Left lung (tissue), 10 donors: ENCODE results near the gene FNTB. TPM values are rescaled to one million over a fixed set of nuclear protein-coding genes. Genes with fewer than 3 reads are reported as not detected.

Experiments used
- ATAC-seq: fragments of 200-7000 bp; cut with Tn5 transposase; one replicate; pipeline ENCODE4 v1.9.1; 2020; ENCODE audit warnings: moderate library complexity
- DNase-seq, 4 donors: peaks; one replicate each; pipeline ENCODE4 v3.0.0-alpha.2; 2013 to 2020
- H3K27ac ChIP-seq, 2 donors: fragments of 200-600 bp; sonication (generic) in 1 of 2; one replicate each; pipeline versions ENCODE4 v1.5.0 to v1.8.0; 2020 to 2021
- H3K27me3 ChIP-seq, 2 donors: fragments of 200-600 bp; sonication (generic) in 1 of 2; one replicate each; pipeline versions ENCODE4 v1.5.0 to v1.8.0; 2020 to 2021
- H3K36me3 ChIP-seq, 2 donors: fragments of 200-600 bp; sonication (generic) in 1 of 2; one replicate each; pipeline versions ENCODE4 v1.5.0 to v1.8.0; 2020 to 2021
- H3K4me1 ChIP-seq, 2 donors: fragments of 200-600 bp; one replicate each; pipeline ENCODE4 v1.8.0; 2021
- H3K4me3 ChIP-seq, 2 donors: fragments of 200-600 bp; sonication (generic) in 1 of 2; one replicate each; pipeline versions ENCODE4 v1.5.0 to v1.8.0; 2020 to 2021; ENCODE audit warnings: mild to moderate bottlenecking in 1 of 2
- H3K9me3 ChIP-seq, 2 donors: fragments of 200-600 bp; sonication (generic) in 1 of 2; one replicate each; pipeline versions ENCODE4 v1.5.0 to v1.8.0; 2020 to 2021
- CTCF ChIP-seq, 2 donors: fragments of 200-600 bp; sonication (generic) in 1 of 2; IDR thresholded peaks; one replicate each; pipeline versions ENCODE4 v1.5.0 to v1.8.0; 2021; ENCODE audit warnings: antibody characterized with exemption in 2 of 2
- intact Hi-C, 2 donors: fragments of 100-400 bp; cut with DNase I; formaldehyde crosslinking; loops; one replicate each; pipeline versions ENCODE4 v1.11.2 to v1.14.2; 2022
- polyA plus RNA-seq, 6 donors: library from polyadenylated mRNA; unstranded; fragments of 120-200 nt; gene quantifications; one replicate each; pipeline ENCODE4 v1.2.1, GENCODE V29; 2013; ENCODE audit not compliant: insufficient read length in 6 of 6
- total RNA-seq, 2 donors: library from RNA; stranded (reverse); fragmentation: NEBNext Ultra II Directional; extraction: Animal tissue kit (Norgen Biotek cat#: 25700); gene quantifications; one replicate each; pipeline ENCODE4 v1.2.1, GENCODE V29; 2021
- donor health status: DM: no; HTN: yes; CAD: no.
- donor health status: DM: no; HTN: no; CAD: no.

FNTB gene
- total and polyA plus RNA-seq, 8 donors: 16.6 to 32.7 (median 29.4) TPM

GRCh38 chr14:65102441-65103149 lies 115.9 kb downstream of the FNTB start, which contains the start of gene MAX:
Gene MAX (minus strand): TSS chr14:65102517. CDS start chr14:65102339, 178 bp downstream.
- H3K27ac ChIP-seq: peak within 1 kb of the TSS; percentile 91 to 98
- peak within 1 kb of the TSS; percentile 83 to 97 for H3K4me3 ChIP-seq
- peaks cover 0 to 11% of the 10 kb centered on the region in 2 donors for H3K36me3 ChIP-seq
- H3K9me3 ChIP-seq: no peaks in the 10 kb centered on the region
- TF ChIP-seq CTCF (IDR thresholded peaks at IDR 0.05): no peak
- H3K27me3 ChIP-seq: no peaks in the 10 kb centered on the region
- peaks cover 19 to 42% of the 10 kb centered on the region in 2 donors for H3K4me1 ChIP-seq
- intact Hi-C loops: no loop called here
- ATAC-seq (peak; percentile 95), DNase-seq (peak; percentile 93 to 100 (median 98))

DNA sequence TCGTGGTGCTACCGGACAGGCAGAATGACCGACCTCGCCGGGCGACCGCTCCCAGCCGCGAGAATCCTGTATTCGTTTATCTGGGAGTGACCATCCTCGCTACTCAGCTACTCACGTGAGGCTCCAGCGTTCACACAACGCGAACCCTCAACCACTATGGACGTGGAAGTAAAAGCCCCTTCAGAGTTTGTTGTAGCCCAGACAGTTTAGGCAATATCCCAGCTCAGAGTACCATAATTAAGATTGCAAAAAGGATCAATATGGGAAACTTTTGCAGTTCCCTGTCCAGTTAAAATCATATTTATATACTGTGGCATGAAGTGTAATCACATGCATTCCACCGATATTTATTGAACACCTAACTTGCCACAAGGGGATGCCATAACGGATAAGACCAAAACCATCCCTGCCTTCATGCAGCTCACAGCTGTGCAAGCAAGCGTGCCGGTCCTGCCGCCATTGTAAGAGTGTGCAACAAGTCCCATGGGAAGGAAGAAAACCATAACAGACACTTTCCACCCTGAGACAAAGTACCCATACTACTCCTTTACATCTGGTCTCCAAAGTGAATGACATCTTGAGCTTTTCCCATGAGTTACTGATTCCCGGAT lies 116.6 kb downstream of the FNTB start:
- no peaks in the 10 kb centered on the region for H3K27me3 ChIP-seq
- peak; percentile 3 for ATAC-seq
- peak overlapping the region; percentile 72 to 97 for H3K4me3 ChIP-seq
- peak overlapping the region; percentile 26 to 98 for H3K27ac ChIP-seq
- peak in 1 of 4 donors; percentile 71 for DNase-seq
- intact Hi-C loops: no loop called here
- peaks cover 0 to 7% of the 10 kb centered on the region in 2 donors for H3K36me3 ChIP-seq
- H3K4me1 ChIP-seq: peaks cover 15 to 36% of the 10 kb centered on the region in 2 donors
- TF ChIP-seq CTCF (IDR thresholded peaks at IDR 0.05): no peak
- H3K9me3 ChIP-seq: no peaks in the 10 kb centered on the region

- Histone ChIP-seq H3K27me3 (no peaks in the 10 kb centered on the region), H3K27ac (no peak overlapping the region), H3K36me3 (peaks cover 0 to 7% of the 10 kb centered on the region in 2 donors), H3K9me3 (no peaks in the 10 kb centered on the region), H3K4me3 (no peak overlapping the region), H3K4me1 (peaks cover 10 to 20% of the 10 kb centered on the region in 2 donors)
- no peak for TF ChIP-seq CTCF (IDR thresholded peaks at IDR 0.05)
- DNase-seq (no peak), ATAC-seq (no peak)
- intact Hi-C loops: no loop called here
Observed at GRCh38 chr14:65104791-65105190, 118.1 kb downstream of the FNTB start.

GRCh38 chr14:65106316-65106715 lies 119.6 kb downstream of the FNTB start:
- no peak for ATAC-seq
- H3K27ac ChIP-seq: no peak overlapping the region
- H3K36me3 ChIP-seq: no peaks in the 10 kb centered on the region
- no peak for DNase-seq
- no peak overlapping the region for H3K4me3 ChIP-seq
- intact Hi-C loops: no loop called here
- TF ChIP-seq CTCF (IDR thresholded peaks at IDR 0.05): no peak
- peaks cover 0 to 6% of the 10 kb centered on the region in 2 donors for H3K4me1 ChIP-seq
- H3K9me3 ChIP-seq: no peaks in the 10 kb centered on the region
- no peaks in the 10 kb centered on the region for H3K27me3 ChIP-seq

GRCh38 chr14:65106736-65107135 lies 120.0 kb downstream of the FNTB start:
- no peak overlapping the region for H3K4me3 ChIP-seq
- ATAC-seq: no peak
- peaks cover 0 to 6% of the 10 kb centered on the region in 2 donors for H3K4me1 ChIP-seq
- no peaks in the 10 kb centered on the region for H3K27me3 ChIP-seq
- no peaks in the 10 kb centered on the region for H3K36me3 ChIP-seq
- no peak for TF ChIP-seq CTCF (IDR thresholded peaks at IDR 0.05)
- no peaks in the 10 kb centered on the region for H3K9me3 ChIP-seq
- intact Hi-C loops: no loop called here
- DNase-seq: no peak
- H3K27ac ChIP-seq: no peak overlapping the region
